HepG2 (cell line): ENCODE measurements around the gene KIAA1328. TPM values are rescaled to one million over a fixed set of nuclear protein-coding genes. Genes with fewer than 3 reads are reported as not detected.

Source experiments
- ATAC-seq: fragments of 200-7000 bp; cut with Tn5 transposase; 3 replicates; pipeline ENCODE4 v1.9.1; 2020; ENCODE audit warnings: mild to moderate bottlenecking, moderate library complexity
- BruUV-seq: library from RNA; stranded (reverse); fragments of 400-500 nt; replicated peaks from 2 replicates; lab custom pipeline; 2021; lab: Mats Ljungman, UMichigan
- CTCF ChIA-PET: fragments of 300-600 bp; formaldehyde crosslinking; extraction: SDS; loops from one replicate; lab custom pipeline; 2021; ENCODE audit warnings: low total read pairs, inconsistent platforms, low intra/inter-chr PET ratio; lab: Yijun Ruan, JAX
- POLR2A ChIA-PET: fragments of 350-600 bp; sonication (Branson Sonifier 250); formaldehyde crosslinking; loops from one replicate; lab custom pipeline; 2020; ENCODE audit warnings: antibody characterized with exemption, inconsistent platforms; lab: Yijun Ruan, JAX
- DNase-seq: peaks from one replicate; pipeline ENCODE4 v3.0.0-alpha.2; 2015; ENCODE audit warnings: low spot score
- FAIRE-seq: peaks from 3 replicates; lab custom pipeline; 2011; peaks lifted over from hg19 to GRCh38; lab: Jason Lieb, UNC
- H2AFZ ChIP-seq: one replicate; pipeline ENCODE4 v1.6.1; 2011; ENCODE audit warnings: low read length, inconsistent platforms
- H3K27ac ChIP-seq: fragments of 300-600 bp; 3 replicates; pipeline ENCODE4 v1.8.0; 2011; ENCODE audit warnings: mixed run types, mild to moderate bottlenecking, mixed read lengths, low read length, inconsistent platforms; ENCODE audit not compliant: insufficient read depth; ENCODE audit errors: extremely low read length
- H3K27me3 ChIP-seq, 2 experiments: fragments of 200-600 bp in 1 of 2; 2 replicates in 1 of 2; 3 replicates in 1 of 2; pipeline versions ENCODE4 v1.6.0 to v1.8.0; 2011; ENCODE audit warnings: low read length in 2 of 2, mild to moderate bottlenecking in 2 of 2, moderate library complexity in 2 of 2, inconsistent platforms in 1 of 2; ENCODE audit not compliant: insufficient read depth in 2 of 2, control insufficient read depth in 1 of 2
- H3K36me3 ChIP-seq, 2 experiments: fragments of 200-600 bp in 1 of 2; replicated peaks in 1 of 2; 2 replicates in 1 of 2; 3 replicates in 1 of 2; pipeline versions ENCODE4 v1.5.1 to v1.8.0; 2011; ENCODE audit warnings: low read length in 2 of 2, inconsistent platforms in 1 of 2; ENCODE audit not compliant: insufficient read depth in 2 of 2, control insufficient read depth in 1 of 2
- H3K4me1 ChIP-seq: 2 replicates; pipeline ENCODE4 v1.5.1; 2012; ENCODE audit warnings: low read length, inconsistent platforms; ENCODE audit not compliant: insufficient read depth
- H3K4me2 ChIP-seq: 2 replicates; pipeline ENCODE4 v1.6.0; 2011; ENCODE audit warnings: low read depth, low read length, inconsistent platforms
- H3K4me3 ChIP-seq, 3 experiments: fragments of 200-600 bp in 1 of 3; sonication (generic), shearing (Covaris generic) in 1 of 3; replicated peaks in 1 of 3; 2 replicates each; pipeline ENCODE4 v1.5.1; 2011 to 2016; ENCODE audit warnings: low read length in 3 of 3, inconsistent platforms in 2 of 3, low read depth in 2 of 3, mild to moderate bottlenecking in 2 of 3, control low read depth in 1 of 3, mixed read lengths in 1 of 3; ENCODE audit not compliant: insufficient read depth in 1 of 3
- H3K79me2 ChIP-seq: one replicate; pipeline ENCODE4 v1.6.1; 2011; ENCODE audit warnings: low read length, inconsistent platforms; ENCODE audit not compliant: insufficient read depth
- H3K9ac ChIP-seq: 2 replicates; pipeline ENCODE4 v1.6.0; 2011; ENCODE audit warnings: mild to moderate bottlenecking, low read depth, low read length, inconsistent platforms; ENCODE audit not compliant: insufficient read depth
- H3K9me3 ChIP-seq: 2 replicates; pipeline ENCODE4 v1.5.1; 2012; ENCODE audit warnings: mild to moderate bottlenecking, low read length
- H4K20me1 ChIP-seq: 2 replicates; pipeline ENCODE4 v1.6.0; 2011; ENCODE audit warnings: inconsistent platforms, mild to moderate bottlenecking, low read length, moderate library complexity; ENCODE audit not compliant: insufficient read depth
- ARID3A ChIP-seq: IDR thresholded peaks from 2 replicates; pipeline ENCODE4 v1.6.1; 2012; ENCODE audit warnings: low read depth, low read length, improper control_type of control experiment
- DR1 ChIP-seq: sonication (generic); formaldehyde crosslinking; IDR thresholded peaks from 2 replicates; pipeline ENCODE4 v1.8.0; 2021; ENCODE audit warnings: mild to moderate bottlenecking, missing genetic modification reagents, inconsistent platforms
- FUBP1 ChIP-seq: sonication (generic); formaldehyde crosslinking; IDR thresholded peaks from 2 replicates; pipeline ENCODE4 v1.5.1; 2020; ENCODE audit warnings: missing genetic modification reagents, mild to moderate bottlenecking, borderline replicate concordance
- KAT2B ChIP-seq: fragments of 150-350 bp; IDR thresholded peaks from 2 replicates; pipeline ENCODE4 v1.6.1; 2014; ENCODE audit warnings: low read depth, low read length, borderline replicate concordance
- MXD1 ChIP-seq: sonication (generic); formaldehyde crosslinking; IDR thresholded peaks from 2 replicates; pipeline ENCODE4 v1.4.0; 2020; ENCODE audit warnings: mild to moderate bottlenecking, missing genetic modification reagents
- NONO ChIP-seq, 2 experiments: fragments of 450-650 bp in 1 of 2; sonication (generic) in 1 of 2; formaldehyde crosslinking in 1 of 2; IDR thresholded peaks in 1 of 2; conservative IDR thresholded peaks in 1 of 2; 2 replicates each; pipeline versions ENCODE4 v1.6.1 to v1.8.0; 2017 to 2022; ENCODE audit warnings: mild to moderate bottlenecking in 1 of 2, missing genetic modification reagents in 1 of 2, moderate library complexity in 1 of 2
- TBP ChIP-seq: sonication (generic); formaldehyde crosslinking; IDR thresholded peaks from 2 replicates; pipeline ENCODE4 v1.5.0; 2020; ENCODE audit warnings: missing genetic modification reagents
- THYN1 ChIP-seq: sonication (generic); formaldehyde crosslinking; IDR thresholded peaks from 2 replicates; pipeline ENCODE4 v1.8.1; 2023; ENCODE audit warnings: low read depth, mild to moderate bottlenecking, moderate library complexity, missing genetic modification reagents, borderline replicate concordance
- ZBTB10 ChIP-seq: sonication (generic); formaldehyde crosslinking; IDR thresholded peaks from 2 replicates; pipeline ENCODE4 v1.4.0; 2020; ENCODE audit warnings: missing genetic modification reagents, borderline replicate concordance
- ZBTB33 ChIP-seq: sonication (generic); formaldehyde crosslinking; IDR thresholded peaks from 2 replicates; pipeline ENCODE4 v1.4.0; 2020; ENCODE audit warnings: missing genetic modification reagents
- ZFAT ChIP-seq: sonication (generic); formaldehyde crosslinking; conservative IDR thresholded peaks from 2 replicates; pipeline ENCODE4 v1.8.1; 2023; ENCODE audit warnings: missing genetic modification reagents, inconsistent platforms
- ZNF704 ChIP-seq: sonication (generic); formaldehyde crosslinking; IDR thresholded peaks from 2 replicates; pipeline ENCODE4 v1.8.1; 2023; ENCODE audit warnings: mild to moderate bottlenecking, inconsistent platforms, moderate library complexity, missing genetic modification reagents, borderline replicate concordance
- ZSCAN29 ChIP-seq: sonication (generic); formaldehyde crosslinking; conservative IDR thresholded peaks from 2 replicates; pipeline ENCODE4 v1.4.0; 2020; ENCODE audit warnings: mild to moderate bottlenecking, missing genetic modification reagents
- WGBS: methylation state at CpG from one replicate; pipeline ENCODE4 v1.1.6; 2017; ENCODE audit warnings: low lambda C conversion rate; 5-methylcytosine and 5-hydroxymethylcytosine counted together
- in situ Hi-C: cut with HindIII; loops from 2 replicates; pipeline ENCODE4 v1.10.0; 2017; ENCODE audit warnings: low pct_unique_long_range_greater_than_20kb; ENCODE audit not compliant: extremely low pct_ligation_motif_present
- intact Hi-C: fragments of 100-400 bp; cut with micrococcal nuclease; formaldehyde crosslinking; loops from one replicate; pipeline ENCODE4 v1.10.0; 2022; ENCODE audit not compliant: unreplicated experiment
- polyA plus RNA-seq, 8 experiments: library from polyadenylated mRNA; depleted of rRNA in 3 of 8; stranded (reverse) in 7 of 8; unstranded in 1 of 8; fragments of >200 nt; fragmentation: Illumina TruSeq in 4 of 8; extraction: Trizol in 4 of 8; gene quantifications; 2 replicates each; pipeline versions ENCODE4 v1.2.1 to v1.2.3, GENCODE V29; 2011 to 2016; ENCODE audit warnings: low read depth in 4 of 8, missing spikeins in 1 of 8, mixed read lengths in 1 of 8; ENCODE audit not compliant: insufficient read depth in 1 of 8
- total RNA-seq, 5 experiments: library from RNA; depleted of rRNA; stranded (reverse); fragments of >200 nt; fragmentation: Illumina TruSeq; extraction: Trizol; gene quantifications; 2 replicates each; pipeline ENCODE4 v1.2.3, GENCODE V29; 2016; ENCODE audit warnings: low read depth in 1 of 5

Gene KIAA1328
- total and polyA plus RNA-seq, 2 of the 13 experiments (the other 11 are each of a cell fraction or from before 2014, with no cell fraction given): 4.1 to 6.0 TPM

GRCh38 chr18:36947820-36948348 is 119.0 kb downstream of the KIAA1328 start:
- no peaks in the 10 kb centered on the region for H3K36me3 ChIP-seq
- no peaks in the 10 kb centered on the region for H3K27me3 ChIP-seq
- H3K9me3 ChIP-seq: no peaks in the 10 kb centered on the region
- no peaks in the 10 kb centered on the region for H4K20me1 ChIP-seq
- H2AFZ ChIP-seq: no peak overlapping the region
- BruUV-seq: no TSS peak
- ChIA-PET CTCF (no interaction called here), POLR2A (no interaction called here)
- DNase-seq (no peak), FAIRE-seq (no peak), ATAC-seq (no peak)
- H3K27ac ChIP-seq: no peak overlapping the region
- WGBS: 97% methylated on average over 6 of the region's 6 CpGs
- H3K79me2 ChIP-seq: no peaks in the 10 kb centered on the region
- H3K4me2 ChIP-seq: no peak overlapping the region
- H3K4me1 ChIP-seq: no peaks in the 10 kb centered on the region
- intact Hi-C loops (no loop called here), in situ Hi-C loops (loop anchor here (10.0 to 25.0 kb wide), 2 partner anchors 387 to 539 kb away; no protein-coding TSS in a partner anchor)
- no peak overlapping the region for H3K9ac ChIP-seq
- H3K4me3 ChIP-seq: no peak overlapping the region
- no peak for TF ChIP-seq TBP
- TF ChIP-seq ZNF704 (CRISPR knock-in tag): no peak
- no peak for TF ChIP-seq KAT2B
- no peak for TF ChIP-seq ZFAT (CRISPR knock-in tag)
- TF ChIP-seq ZSCAN29 (CRISPR knock-in tag): no peak
- no peak for TF ChIP-seq ZBTB10
- no peak for TF ChIP-seq THYN1
- no peak for TF ChIP-seq NONO (IDR thresholded peaks at IDR 0.05)
- no peak for TF ChIP-seq NONO (CRISPR knock-in tag; conservative IDR thresholded peaks at IDR 0.05)
- TF ChIP-seq MXD1 (CRISPR knock-in tag): no peak
- no peak for TF ChIP-seq DR1 (CRISPR knock-in tag)
- TF ChIP-seq ARID3A: no peak
- no peak for TF ChIP-seq FUBP1 (CRISPR knock-in tag)
- no peak for TF ChIP-seq ZBTB33
